Measurements from ENCODE around the gene C1orf116.

C1orf116 gene

GRCh38 chr1:207000651-207001291 lies 31.8 kb downstream of the C1orf116 start:
- DNase-seq (ENCODE audit: low read depth in 1 of 2, low spot score in 1 of 2), result no peak
- no peaks in the 10 kb centered on the region for H3K27me3 ChIP-seq (ENCODE audit: insufficient read depth, poor library complexity, severe bottlenecking)
- H3K4me3 ChIP-seq (replicated peaks; ENCODE audit: insufficient read depth, low read length), result no peak overlapping the region
- TF ChIP-seq REST (IDR thresholded peaks at IDR 0.05; ENCODE audit: insufficient replicate concordance, low read depth), result no peak
- no peak for TF ChIP-seq GABPA (IDR thresholded peaks at IDR 0.05; ENCODE audit: low read depth)
- TF ChIP-seq SPI1 (IDR thresholded peaks at IDR 0.05; ENCODE audit: borderline replicate concordance, low read depth), result no peak
- no peak overlapping the region for H3K27ac ChIP-seq (replicated peaks)

GRCh38 chr1:206998816-206999215 lies 33.7 kb downstream of the C1orf116 start:
- H3K27ac ChIP-seq (replicated peaks), result 0 out of 2 replicates have a peak overlapping the region, but pooled peaks have one; percentile 27
- no peak overlapping the region for H3K4me3 ChIP-seq (replicated peaks; ENCODE audit: insufficient read depth, low read length)
- peak; percentile 52 to 79 for DNase-seq (ENCODE audit: low read depth in 1 of 2, low spot score in 1 of 2)
- TF ChIP-seq POLR2AphosphoS5 (IDR thresholded peaks at IDR 0.05; ENCODE audit: low read depth) (no peak), REST (IDR thresholded peaks at IDR 0.05; ENCODE audit: insufficient replicate concordance, low read depth) (no peak), GABPA (IDR thresholded peaks at IDR 0.05; ENCODE audit: low read depth) (no peak), SPI1 (IDR thresholded peaks at IDR 0.05; ENCODE audit: borderline replicate concordance, low read depth) (no peak)
- TF ChIP-seq, protein P1, sequence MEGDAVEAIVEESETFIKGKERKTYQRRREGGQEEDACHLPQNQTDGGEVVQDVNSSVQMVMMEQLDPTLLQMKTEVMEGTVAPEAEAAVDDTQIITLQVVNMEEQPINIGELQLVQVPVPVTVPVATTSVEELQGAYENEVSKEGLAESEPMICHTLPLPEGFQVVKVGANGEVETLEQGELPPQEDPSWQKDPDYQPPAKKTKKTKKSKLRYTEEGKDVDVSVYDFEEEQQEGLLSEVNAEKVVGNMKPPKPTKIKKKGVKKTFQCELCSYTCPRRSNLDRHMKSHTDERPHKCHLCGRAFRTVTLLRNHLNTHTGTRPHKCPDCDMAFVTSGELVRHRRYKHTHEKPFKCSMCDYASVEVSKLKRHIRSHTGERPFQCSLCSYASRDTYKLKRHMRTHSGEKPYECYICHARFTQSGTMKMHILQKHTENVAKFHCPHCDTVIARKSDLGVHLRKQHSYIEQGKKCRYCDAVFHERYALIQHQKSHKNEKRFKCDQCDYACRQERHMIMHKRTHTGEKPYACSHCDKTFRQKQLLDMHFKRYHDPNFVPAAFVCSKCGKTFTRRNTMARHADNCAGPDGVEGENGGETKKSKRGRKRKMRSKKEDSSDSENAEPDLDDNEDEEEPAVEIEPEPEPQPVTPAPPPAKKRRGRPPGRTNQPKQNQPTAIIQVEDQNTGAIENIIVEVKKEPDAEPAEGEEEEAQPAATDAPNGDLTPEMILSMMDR (IDR thresholded peaks at IDR 0.05; ENCODE audit: insufficient read depth, low read length), result no peak
- H3K27me3 ChIP-seq (ENCODE audit: insufficient read depth, poor library complexity, severe bottlenecking), result no peaks in the 10 kb centered on the region

- no peak for DNase-seq (ENCODE audit: low read depth in 1 of 2, low spot score in 1 of 2)
- TF ChIP-seq SPI1 (IDR thresholded peaks at IDR 0.05; ENCODE audit: borderline replicate concordance, low read depth), result no peak
- TF ChIP-seq REST (IDR thresholded peaks at IDR 0.05; ENCODE audit: insufficient replicate concordance, low read depth), result no peak
- TF ChIP-seq GABPA (IDR thresholded peaks at IDR 0.05; ENCODE audit: low read depth), result no peak
- TF ChIP-seq, protein P1 (IDR thresholded peaks at IDR 0.05; ENCODE audit: insufficient read depth, low read length), result no peak
- TF ChIP-seq POLR2AphosphoS5 (IDR thresholded peaks at IDR 0.05; ENCODE audit: low read depth), result no peak
- no peak overlapping the region for H3K4me3 ChIP-seq (replicated peaks; ENCODE audit: insufficient read depth, low read length)
- no peak overlapping the region for H3K27ac ChIP-seq (replicated peaks)
- no peaks in the 10 kb centered on the region for H3K27me3 ChIP-seq (ENCODE audit: insufficient read depth, poor library complexity, severe bottlenecking)
Observed at GRCh38 chr1:206992790-206993189, 39.8 kb downstream of the C1orf116 start.
